GM23338 (cell line): Measurements from ENCODE around the gene FRMPD1.

ENCODE experiments used
- CREB1 ChIP-seq: fragments of 250-450 bp; sonication (Bioruptor Pico); IDR thresholded peaks from 2 replicates; pipeline ENCODE4 v1.5.0; 2020; ENCODE audit warnings: low read depth, mild to moderate bottlenecking, moderate library complexity
- EZH2 ChIP-seq: fragments of 200-600 bp; sonication (generic); IDR thresholded peaks from one replicate; pipeline ENCODE4 v1.8.0; 2017; ENCODE audit warnings: antibody characterized with exemption, mild to moderate bottlenecking, low read depth; ENCODE audit not compliant: unreplicated experiment
- EZH2phosphoT487 ChIP-seq: fragments of 200-600 bp; sonication (generic); IDR thresholded peaks from one replicate; pipeline ENCODE4 v1.8.1; 2018; ENCODE audit warnings: antibody characterized with exemption; ENCODE audit not compliant: unreplicated experiment
- JUNB ChIP-seq: IDR thresholded peaks from one replicate; pipeline ENCODE4 v1.6.1; 2016; ENCODE audit warnings: antibody characterized with exemption; ENCODE audit not compliant: unreplicated experiment
- NANOG ChIP-seq: IDR thresholded peaks from 2 replicates; pipeline ENCODE4 v1.6.1; 2016; ENCODE audit warnings: antibody characterized with exemption, borderline replicate concordance
- POLR2AphosphoS5 ChIP-seq: IDR thresholded peaks from 2 replicates; pipeline ENCODE4 v1.6.1; 2016; ENCODE audit warnings: antibody characterized with exemption, low read depth
- STAT1 ChIP-seq: IDR thresholded peaks from one replicate; pipeline ENCODE4 v1.6.1; 2016; ENCODE audit warnings: antibody characterized with exemption; ENCODE audit not compliant: unreplicated experiment
- ZNF114 ChIP-seq: fragments of 250-450 bp; sonication (Bioruptor Pico); IDR thresholded peaks from 2 replicates; pipeline ENCODE4 v1.5.0; 2020; ENCODE audit warnings: mild to moderate bottlenecking, moderate library complexity
- ZNF331 ChIP-seq: fragments of 250-450 bp; sonication (Bioruptor Pico); IDR thresholded peaks from 2 replicates; pipeline ENCODE4 v1.5.0; 2020; ENCODE audit warnings: low read depth, mild to moderate bottlenecking, moderate library complexity
- TF ChIP-seq, protein P1 (sequence below), 2 experiments: fragments of 200-600 bp in 1 of 2; sonication (generic) in 1 of 2; conservative IDR thresholded peaks; 2 replicates each; pipeline versions ENCODE4 v1.5.1 to v1.6.1; 2016 to 2017; ENCODE audit warnings: antibody characterized with exemption in 2 of 2, low read depth in 2 of 2, mild to moderate bottlenecking in 2 of 2, moderate library complexity in 1 of 2
- TF ChIP-seq, protein P2 (sequence below): IDR thresholded peaks from one replicate; pipeline ENCODE4 v1.6.1; 2018; ENCODE audit warnings: antibody characterized with exemption; ENCODE audit not compliant: unreplicated experiment
- TF ChIP-seq, protein P3 (sequence below): IDR thresholded peaks from 2 replicates; pipeline ENCODE4 v1.6.1; 2016; ENCODE audit warnings: antibody characterized with exemption
- TF ChIP-seq, protein P4 (sequence below): fragments of 250-450 bp; sonication (Bioruptor Pico); IDR thresholded peaks from 2 replicates; pipeline ENCODE4 v1.5.0; 2020; ENCODE audit warnings: mild to moderate bottlenecking, moderate library complexity

DNA sequence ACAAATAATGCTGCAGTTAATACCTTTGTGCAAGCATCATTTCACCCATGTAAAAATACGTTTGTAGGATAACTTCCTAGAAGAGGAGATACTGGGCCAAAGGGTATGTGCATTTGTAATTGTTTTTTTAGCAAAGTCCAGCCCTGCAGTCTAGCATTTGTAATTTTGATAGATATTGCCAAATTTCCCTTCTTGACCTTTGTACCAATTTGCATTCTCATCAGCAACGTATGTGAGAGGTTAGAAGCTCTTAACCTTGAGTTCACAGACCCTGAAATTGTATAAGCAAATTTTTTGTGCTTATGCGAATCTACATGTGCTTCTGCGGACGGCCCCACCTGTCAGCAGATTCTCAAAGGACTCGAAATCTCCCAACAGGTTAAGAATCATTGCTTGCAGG is 39.7 kb upstream of the FRMPD1 start:
- TF ChIP-seq POLR2AphosphoS5 (no peak), EZH2 (no peak), JUNB (no peak), CREB1 (no peak), EZH2phosphoT487 (no peak), ZNF331 (no peak), ZNF114 (CRISPR knock-in tag) (no peak), STAT1 (no peak), NANOG (no peak)
- TF ChIP-seq, protein P1, sequence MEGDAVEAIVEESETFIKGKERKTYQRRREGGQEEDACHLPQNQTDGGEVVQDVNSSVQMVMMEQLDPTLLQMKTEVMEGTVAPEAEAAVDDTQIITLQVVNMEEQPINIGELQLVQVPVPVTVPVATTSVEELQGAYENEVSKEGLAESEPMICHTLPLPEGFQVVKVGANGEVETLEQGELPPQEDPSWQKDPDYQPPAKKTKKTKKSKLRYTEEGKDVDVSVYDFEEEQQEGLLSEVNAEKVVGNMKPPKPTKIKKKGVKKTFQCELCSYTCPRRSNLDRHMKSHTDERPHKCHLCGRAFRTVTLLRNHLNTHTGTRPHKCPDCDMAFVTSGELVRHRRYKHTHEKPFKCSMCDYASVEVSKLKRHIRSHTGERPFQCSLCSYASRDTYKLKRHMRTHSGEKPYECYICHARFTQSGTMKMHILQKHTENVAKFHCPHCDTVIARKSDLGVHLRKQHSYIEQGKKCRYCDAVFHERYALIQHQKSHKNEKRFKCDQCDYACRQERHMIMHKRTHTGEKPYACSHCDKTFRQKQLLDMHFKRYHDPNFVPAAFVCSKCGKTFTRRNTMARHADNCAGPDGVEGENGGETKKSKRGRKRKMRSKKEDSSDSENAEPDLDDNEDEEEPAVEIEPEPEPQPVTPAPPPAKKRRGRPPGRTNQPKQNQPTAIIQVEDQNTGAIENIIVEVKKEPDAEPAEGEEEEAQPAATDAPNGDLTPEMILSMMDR (conservative IDR thresholded peaks at IDR 0.05; ENCODE audit: low read depth in 2 of 2): no peak
- TF ChIP-seq, protein P2, sequence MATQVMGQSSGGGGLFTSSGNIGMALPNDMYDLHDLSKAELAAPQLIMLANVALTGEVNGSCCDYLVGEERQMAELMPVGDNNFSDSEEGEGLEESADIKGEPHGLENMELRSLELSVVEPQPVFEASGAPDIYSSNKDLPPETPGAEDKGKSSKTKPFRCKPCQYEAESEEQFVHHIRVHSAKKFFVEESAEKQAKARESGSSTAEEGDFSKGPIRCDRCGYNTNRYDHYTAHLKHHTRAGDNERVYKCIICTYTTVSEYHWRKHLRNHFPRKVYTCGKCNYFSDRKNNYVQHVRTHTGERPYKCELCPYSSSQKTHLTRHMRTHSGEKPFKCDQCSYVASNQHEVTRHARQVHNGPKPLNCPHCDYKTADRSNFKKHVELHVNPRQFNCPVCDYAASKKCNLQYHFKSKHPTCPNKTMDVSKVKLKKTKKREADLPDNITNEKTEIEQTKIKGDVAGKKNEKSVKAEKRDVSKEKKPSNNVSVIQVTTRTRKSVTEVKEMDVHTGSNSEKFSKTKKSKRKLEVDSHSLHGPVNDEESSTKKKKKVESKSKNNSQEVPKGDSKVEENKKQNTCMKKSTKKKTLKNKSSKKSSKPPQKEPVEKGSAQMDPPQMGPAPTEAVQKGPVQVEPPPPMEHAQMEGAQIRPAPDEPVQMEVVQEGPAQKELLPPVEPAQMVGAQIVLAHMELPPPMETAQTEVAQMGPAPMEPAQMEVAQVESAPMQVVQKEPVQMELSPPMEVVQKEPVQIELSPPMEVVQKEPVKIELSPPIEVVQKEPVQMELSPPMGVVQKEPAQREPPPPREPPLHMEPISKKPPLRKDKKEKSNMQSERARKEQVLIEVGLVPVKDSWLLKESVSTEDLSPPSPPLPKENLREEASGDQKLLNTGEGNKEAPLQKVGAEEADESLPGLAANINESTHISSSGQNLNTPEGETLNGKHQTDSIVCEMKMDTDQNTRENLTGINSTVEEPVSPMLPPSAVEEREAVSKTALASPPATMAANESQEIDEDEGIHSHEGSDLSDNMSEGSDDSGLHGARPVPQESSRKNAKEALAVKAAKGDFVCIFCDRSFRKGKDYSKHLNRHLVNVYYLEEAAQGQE: no peak
- TF ChIP-seq, protein P3, sequence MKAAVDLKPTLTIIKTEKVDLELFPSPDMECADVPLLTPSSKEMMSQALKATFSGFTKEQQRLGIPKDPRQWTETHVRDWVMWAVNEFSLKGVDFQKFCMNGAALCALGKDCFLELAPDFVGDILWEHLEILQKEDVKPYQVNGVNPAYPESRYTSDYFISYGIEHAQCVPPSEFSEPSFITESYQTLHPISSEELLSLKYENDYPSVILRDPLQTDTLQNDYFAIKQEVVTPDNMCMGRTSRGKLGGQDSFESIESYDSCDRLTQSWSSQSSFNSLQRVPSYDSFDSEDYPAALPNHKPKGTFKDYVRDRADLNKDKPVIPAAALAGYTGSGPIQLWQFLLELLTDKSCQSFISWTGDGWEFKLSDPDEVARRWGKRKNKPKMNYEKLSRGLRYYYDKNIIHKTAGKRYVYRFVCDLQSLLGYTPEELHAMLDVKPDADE: no peak
- TF ChIP-seq, protein P4, sequence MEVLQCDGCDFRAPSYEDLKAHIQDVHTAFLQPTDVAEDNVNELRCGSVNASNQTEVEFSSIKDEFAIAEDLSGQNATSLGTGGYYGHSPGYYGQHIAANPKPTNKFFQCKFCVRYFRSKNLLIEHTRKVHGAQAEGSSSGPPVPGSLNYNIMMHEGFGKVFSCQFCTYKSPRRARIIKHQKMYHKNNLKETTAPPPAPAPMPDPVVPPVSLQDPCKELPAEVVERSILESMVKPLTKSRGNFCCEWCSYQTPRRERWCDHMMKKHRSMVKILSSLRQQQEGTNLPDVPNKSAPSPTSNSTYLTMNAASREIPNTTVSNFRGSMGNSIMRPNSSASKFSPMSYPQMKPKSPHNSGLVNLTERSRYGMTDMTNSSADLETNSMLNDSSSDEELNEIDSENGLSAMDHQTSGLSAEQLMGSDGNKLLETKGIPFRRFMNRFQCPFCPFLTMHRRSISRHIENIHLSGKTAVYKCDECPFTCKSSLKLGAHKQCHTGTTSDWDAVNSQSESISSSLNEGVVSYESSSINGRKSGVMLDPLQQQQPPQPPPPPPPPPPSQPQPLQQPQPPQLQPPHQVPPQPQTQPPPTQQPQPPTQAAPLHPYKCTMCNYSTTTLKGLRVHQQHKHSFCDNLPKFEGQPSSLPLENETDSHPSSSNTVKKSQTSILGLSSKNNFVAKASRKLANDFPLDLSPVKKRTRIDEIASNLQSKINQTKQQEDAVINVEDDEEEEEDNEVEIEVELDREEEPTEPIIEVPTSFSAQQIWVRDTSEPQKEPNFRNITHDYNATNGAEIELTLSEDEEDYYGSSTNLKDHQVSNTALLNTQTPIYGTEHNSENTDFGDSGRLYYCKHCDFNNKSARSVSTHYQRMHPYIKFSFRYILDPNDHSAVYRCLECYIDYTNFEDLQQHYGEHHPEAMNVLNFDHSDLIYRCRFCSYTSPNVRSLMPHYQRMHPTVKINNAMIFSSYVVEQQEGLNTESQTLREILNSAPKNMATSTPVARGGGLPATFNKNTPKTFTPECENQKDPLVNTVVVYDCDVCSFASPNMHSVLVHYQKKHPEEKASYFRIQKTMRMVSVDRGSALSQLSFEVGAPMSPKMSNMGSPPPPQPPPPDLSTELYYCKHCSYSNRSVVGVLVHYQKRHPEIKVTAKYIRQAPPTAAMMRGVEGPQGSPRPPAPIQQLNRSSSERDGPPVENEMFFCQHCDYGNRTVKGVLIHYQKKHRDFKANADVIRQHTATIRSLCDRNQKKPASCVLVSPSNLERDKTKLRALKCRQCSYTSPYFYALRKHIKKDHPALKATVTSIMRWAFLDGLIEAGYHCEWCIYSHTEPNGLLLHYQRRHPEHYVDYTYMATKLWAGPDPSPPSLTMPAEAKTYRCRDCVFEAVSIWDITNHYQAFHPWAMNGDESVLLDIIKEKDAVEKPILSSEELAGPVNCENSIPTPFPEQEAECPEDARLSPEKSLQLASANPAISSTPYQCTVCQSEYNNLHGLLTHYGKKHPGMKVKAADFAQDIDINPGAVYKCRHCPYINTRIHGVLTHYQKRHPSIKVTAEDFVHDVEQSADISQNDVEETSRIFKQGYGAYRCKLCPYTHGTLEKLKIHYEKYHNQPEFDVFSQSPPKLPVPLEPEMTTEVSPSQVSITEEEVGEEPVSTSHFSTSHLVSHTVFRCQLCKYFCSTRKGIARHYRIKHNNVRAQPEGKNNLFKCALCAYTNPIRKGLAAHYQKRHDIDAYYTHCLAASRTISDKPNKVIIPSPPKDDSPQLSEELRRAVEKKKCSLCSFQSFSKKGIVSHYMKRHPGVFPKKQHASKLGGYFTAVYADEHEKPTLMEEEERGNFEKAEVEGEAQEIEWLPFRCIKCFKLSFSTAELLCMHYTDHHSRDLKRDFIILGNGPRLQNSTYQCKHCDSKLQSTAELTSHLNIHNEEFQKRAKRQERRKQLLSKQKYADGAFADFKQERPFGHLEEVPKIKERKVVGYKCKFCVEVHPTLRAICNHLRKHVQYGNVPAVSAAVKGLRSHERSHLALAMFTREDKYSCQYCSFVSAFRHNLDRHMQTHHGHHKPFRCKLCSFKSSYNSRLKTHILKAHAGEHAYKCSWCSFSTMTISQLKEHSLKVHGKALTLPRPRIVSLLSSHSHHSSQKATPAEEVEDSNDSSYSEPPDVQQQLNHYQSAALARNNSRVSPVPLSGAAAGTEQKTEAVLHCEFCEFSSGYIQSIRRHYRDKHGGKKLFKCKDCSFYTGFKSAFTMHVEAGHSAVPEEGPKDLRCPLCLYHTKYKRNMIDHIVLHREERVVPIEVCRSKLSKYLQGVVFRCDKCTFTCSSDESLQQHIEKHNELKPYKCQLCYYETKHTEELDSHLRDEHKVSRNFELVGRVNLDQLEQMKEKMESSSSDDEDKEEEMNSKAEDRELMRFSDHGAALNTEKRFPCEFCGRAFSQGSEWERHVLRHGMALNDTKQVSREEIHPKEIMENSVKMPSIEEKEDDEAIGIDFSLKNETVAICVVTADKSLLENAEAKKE (CRISPR knock-in tag): no peak
